Breast epithelium (tissue), 4 donors: ENCODE data around the gene FARP1. TPM values are rescaled to one million over a fixed set of nuclear protein-coding genes. Genes with fewer than 3 reads are reported as not detected.
A peak's percentile ranks its signal among the peaks of the same experiment; 100 is the strongest.
"Not testable (repeated sequence)": the region's sequence is repeated elsewhere in the genome, so short reads cannot be mapped to it uniquely, and the experiment has no call there.

ENCODE experiments used
- DNase-seq, 2 donors: peaks; one replicate each; pipeline ENCODE4 v3.0.0-alpha.2; 2019; ENCODE audit warnings: low spot score in 2 of 2
- H3K27ac ChIP-seq, 2 donors: fragments of 200-600 bp; sonication (generic) in 1 of 2; one replicate each; pipeline ENCODE4 v1.5.1; 2016 to 2019; ENCODE audit warnings: mild to moderate bottlenecking in 1 of 2
- H3K27me3 ChIP-seq, 2 donors: fragments of 200-600 bp; sonication (generic) in 1 of 2; one replicate each; pipeline versions ENCODE4 v1.5.1 to v1.6.0; 2017 to 2019; ENCODE audit warnings: control low read depth in 1 of 2, mild to moderate bottlenecking in 1 of 2
- H3K36me3 ChIP-seq: fragments of 200-600 bp; one replicate; pipeline ENCODE4 v1.5.1; 2019
- H3K4me1 ChIP-seq, 2 donors: fragments of 200-600 bp; sonication (generic); one replicate each; pipeline ENCODE4 v1.5.1; 2016 to 2019; ENCODE audit warnings: control low read depth in 1 of 2
- H3K4me3 ChIP-seq, 3 donors: fragments of 200-600 bp; sonication (generic); 1 replicate in 2 of 3; 2 replicates in 1 of 3; pipeline ENCODE4 v1.5.1; 2016 to 2019; ENCODE audit warnings: mild to moderate bottlenecking in 3 of 3, moderate library complexity in 2 of 3
- H3K9me3 ChIP-seq, 2 donors: fragments of 200-600 bp; sonication (generic) in 1 of 2; one replicate each; pipeline ENCODE4 v1.5.1; 2016 to 2019; ENCODE audit warnings: control low read depth in 1 of 2
- POLR2A ChIP-seq: fragments of 450-650 bp; IDR thresholded peaks from one replicate; pipeline ENCODE4 v1.6.1; 2016; ENCODE audit warnings: antibody characterized with exemption, mild to moderate bottlenecking, moderate library complexity
- POLR2AphosphoS5 ChIP-seq, 3 donors: sonication (generic); formaldehyde crosslinking; IDR thresholded peaks; one replicate each; pipeline ENCODE4 v1.6.1; 2017; ENCODE audit warnings: antibody characterized with exemption in 3 of 3
- intact Hi-C: fragments of 100-400 bp; cut with DNase I; formaldehyde crosslinking; loops from one replicate; pipeline ENCODE4 v1.15.1; 2023; ENCODE audit warnings: low total_unique reads
- total RNA-seq, 3 donors: library from RNA; depleted of rRNA; stranded (reverse); fragments of >200 nt; gene quantifications; one replicate each; pipeline ENCODE4 v1.1.0, GENCODE V29; 2016
- TF ChIP-seq, protein P1 (sequence below), 3 donors: fragments of 450-650 bp; IDR thresholded peaks; one replicate each; pipeline ENCODE4 v1.5.1; 2016 to 2017; ENCODE audit warnings: antibody characterized with exemption in 3 of 3, mild to moderate bottlenecking in 3 of 3, moderate library complexity in 3 of 3

Gene FARP1
- total RNA-seq, 3 donors from 2014 or later: 29.8 to 97.3 (median 80.1) TPM

GRCh38 chr13:98224557-98224956, 81.7 kb downstream of the FARP1 start:
- Histone ChIP-seq H3K27me3 (no peaks in the 10 kb centered on the region), H3K4me3 (no peak overlapping the region), H3K4me1 (peaks cover 0 to 5% of the 10 kb centered on the region in 2 donors), H3K27ac (no peak overlapping the region), H3K9me3 (no peaks in the 10 kb centered on the region), H3K36me3 (no peaks in the 10 kb centered on the region)
- DNase-seq: no peak
- TF ChIP-seq POLR2AphosphoS5 (IDR thresholded peaks at IDR 0.05): no peak
- TF ChIP-seq POLR2A: no peak
- TF ChIP-seq, protein P1, sequence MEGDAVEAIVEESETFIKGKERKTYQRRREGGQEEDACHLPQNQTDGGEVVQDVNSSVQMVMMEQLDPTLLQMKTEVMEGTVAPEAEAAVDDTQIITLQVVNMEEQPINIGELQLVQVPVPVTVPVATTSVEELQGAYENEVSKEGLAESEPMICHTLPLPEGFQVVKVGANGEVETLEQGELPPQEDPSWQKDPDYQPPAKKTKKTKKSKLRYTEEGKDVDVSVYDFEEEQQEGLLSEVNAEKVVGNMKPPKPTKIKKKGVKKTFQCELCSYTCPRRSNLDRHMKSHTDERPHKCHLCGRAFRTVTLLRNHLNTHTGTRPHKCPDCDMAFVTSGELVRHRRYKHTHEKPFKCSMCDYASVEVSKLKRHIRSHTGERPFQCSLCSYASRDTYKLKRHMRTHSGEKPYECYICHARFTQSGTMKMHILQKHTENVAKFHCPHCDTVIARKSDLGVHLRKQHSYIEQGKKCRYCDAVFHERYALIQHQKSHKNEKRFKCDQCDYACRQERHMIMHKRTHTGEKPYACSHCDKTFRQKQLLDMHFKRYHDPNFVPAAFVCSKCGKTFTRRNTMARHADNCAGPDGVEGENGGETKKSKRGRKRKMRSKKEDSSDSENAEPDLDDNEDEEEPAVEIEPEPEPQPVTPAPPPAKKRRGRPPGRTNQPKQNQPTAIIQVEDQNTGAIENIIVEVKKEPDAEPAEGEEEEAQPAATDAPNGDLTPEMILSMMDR (IDR thresholded peaks at IDR 0.05): no peak
- intact Hi-C loops: no loop called here

DNA sequence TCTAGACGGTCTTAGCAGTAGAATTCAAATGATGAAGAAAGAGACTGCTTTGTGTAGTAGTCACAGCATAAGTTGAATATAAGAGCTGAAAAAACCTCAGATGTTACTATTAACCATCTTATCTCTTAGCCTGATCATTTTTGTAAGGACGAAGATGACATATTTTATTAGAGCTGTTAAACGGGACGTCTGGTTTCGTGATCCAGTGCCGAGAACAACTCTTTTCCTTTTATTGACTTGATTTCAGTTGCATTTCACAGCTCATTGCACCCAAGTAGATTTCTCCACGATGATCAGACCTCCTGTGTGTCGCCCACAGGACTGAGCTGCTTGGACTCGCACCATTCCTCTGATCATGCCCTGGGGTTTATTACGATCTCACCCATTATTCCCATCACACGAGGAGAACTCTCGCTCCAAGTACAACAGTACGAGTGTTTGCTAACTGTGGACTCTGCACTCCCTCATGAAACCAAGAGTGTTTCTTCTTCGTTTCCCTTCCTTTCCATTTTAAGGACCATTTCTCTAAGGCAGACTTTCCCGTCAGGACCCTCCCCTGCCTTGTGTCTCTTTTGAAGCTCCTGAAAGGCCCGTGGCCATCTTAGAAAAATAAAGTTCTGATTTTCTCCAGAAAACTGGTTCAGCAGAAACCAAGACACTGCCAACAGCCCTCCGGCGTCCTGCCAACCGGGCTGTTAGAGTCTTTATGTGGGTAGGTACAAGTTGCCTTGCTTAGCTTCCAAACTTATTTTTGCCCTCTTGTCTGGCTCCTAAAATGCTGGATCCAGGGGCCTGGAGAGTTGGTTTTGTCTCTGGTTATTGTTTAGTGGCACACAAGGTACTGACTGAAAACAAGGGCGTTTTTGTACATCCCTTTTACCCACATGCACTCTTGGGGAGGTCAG, 82.4 kb downstream of the FARP1 start:
- TF ChIP-seq POLR2A (no peak), POLR2AphosphoS5 (IDR thresholded peaks at IDR 0.05) (no peak)
- TF ChIP-seq, protein P1 (IDR thresholded peaks at IDR 0.05): no peak
- Histone ChIP-seq H3K27me3 (no peaks in the 10 kb centered on the region), H3K27ac (no peak overlapping the region), H3K36me3 (no peaks in the 10 kb centered on the region), H3K4me3 (peak overlapping the region in 1 of 3 donors; percentile 11), H3K4me1 (peaks cover 0 to 5% of the 10 kb centered on the region in 2 donors), H3K9me3 (no peaks in the 10 kb centered on the region)
- DNase-seq: no peak
- intact Hi-C loops: no loop called here

- H3K36me3 ChIP-seq: no peaks in the 10 kb centered on the region
- TF ChIP-seq POLR2AphosphoS5 (IDR thresholded peaks at IDR 0.05) (no peak), POLR2A (no peak)
- TF ChIP-seq, protein P1 (IDR thresholded peaks at IDR 0.05): no peak
- intact Hi-C loops: no loop called here
- no peak for DNase-seq
- no peak overlapping the region for H3K27ac ChIP-seq
- H3K4me1 ChIP-seq: peaks cover 0 to 5% of the 10 kb centered on the region in 2 donors
- H3K27me3 ChIP-seq: no peaks in the 10 kb centered on the region
- H3K4me3 ChIP-seq: no peak overlapping the region
- H3K9me3 ChIP-seq: no peaks in the 10 kb centered on the region
Measured at GRCh38 chr13:98226496-98226895, 83.6 kb downstream of the FARP1 start.

DNA sequence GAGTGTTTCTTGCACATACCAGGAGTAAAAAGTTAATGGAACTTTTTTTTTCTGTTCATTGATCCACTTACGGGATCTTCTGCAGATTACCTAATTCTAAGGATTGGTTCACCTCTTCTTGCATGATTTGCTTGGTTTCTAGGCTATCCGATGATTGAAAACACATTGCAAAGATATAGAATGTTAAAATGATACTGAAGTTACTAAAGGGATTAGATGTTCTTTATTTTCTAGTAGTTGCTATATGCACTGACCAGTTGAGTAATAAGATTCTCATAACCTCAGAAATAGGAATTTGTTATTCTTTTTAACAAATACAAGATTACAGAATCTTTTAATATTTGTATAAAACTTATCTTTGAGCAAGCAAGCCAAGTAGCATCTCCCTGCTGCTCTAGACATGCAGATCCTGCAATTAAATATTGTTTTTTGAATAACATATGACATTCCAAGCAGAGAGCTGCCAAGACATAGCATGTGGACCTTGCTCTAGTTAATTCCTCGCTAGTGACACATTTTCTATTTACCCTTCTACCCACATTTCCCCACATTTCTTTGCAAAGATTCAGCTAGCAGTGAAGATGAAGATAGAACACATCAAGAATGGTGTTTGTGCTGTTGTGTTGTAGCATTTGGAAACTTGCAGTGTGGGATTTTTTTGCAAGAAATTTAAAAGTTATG, 85.9 kb downstream of the FARP1 start:
- H3K36me3 ChIP-seq: no peaks in the 10 kb centered on the region

GRCh38 chr13:98230762-98231161, 87.9 kb downstream of the FARP1 start:
- H3K36me3 ChIP-seq, H3K9me3 ChIP-seq, H3K27ac ChIP-seq, H3K4me1 ChIP-seq, H3K27me3 ChIP-seq, DNase-seq, H3K4me3 ChIP-seq, intact Hi-C loops: not testable (repeated sequence)

More for the DNA sequence above, 85.9 kb downstream of the FARP1 start:
- no peak for DNase-seq
- intact Hi-C loops: no loop called here
- Histone ChIP-seq H3K27ac (no peak overlapping the region), H3K27me3 (no peaks in the 10 kb centered on the region), H3K4me1 (no peaks in the 10 kb centered on the region), H3K9me3 (no peaks in the 10 kb centered on the region), H3K4me3 (no peak overlapping the region)
- TF ChIP-seq POLR2AphosphoS5 (IDR thresholded peaks at IDR 0.05): no peak

DNA sequence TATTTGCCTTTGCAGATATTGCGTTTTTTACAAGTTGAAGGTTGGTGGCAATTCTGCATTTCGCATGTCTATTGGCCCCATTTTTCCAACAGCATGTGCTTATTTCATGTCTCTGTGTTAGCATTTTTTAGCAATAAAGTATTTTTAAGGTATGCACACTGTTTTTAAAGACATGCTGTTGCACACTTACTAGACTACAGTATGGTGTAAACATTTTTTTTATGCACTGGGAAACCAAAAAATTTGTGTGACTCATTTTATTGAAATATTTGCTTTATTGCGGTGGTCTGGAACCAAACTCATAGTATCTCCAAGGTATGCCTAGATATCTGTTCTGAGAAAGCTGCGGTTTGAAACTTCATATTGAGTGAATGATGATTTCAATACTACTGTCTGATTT, 89.6 kb downstream of the FARP1 start:
- Histone ChIP-seq H3K4me3 (no peak overlapping the region), H3K4me1 (no peaks in the 10 kb centered on the region), H3K9me3 (no peaks in the 10 kb centered on the region), H3K27me3 (no peaks in the 10 kb centered on the region), H3K27ac (no peak overlapping the region), H3K36me3 (no peaks in the 10 kb centered on the region)
- intact Hi-C loops: no loop called here
- TF ChIP-seq, protein P1 (IDR thresholded peaks at IDR 0.05): no peak
- TF ChIP-seq POLR2AphosphoS5 (IDR thresholded peaks at IDR 0.05) (no peak), POLR2A (no peak)
- no peak for DNase-seq
